Measurements from ENCODE around the gene MAPKAP1.

Gene MAPKAP1

GRCh38 chr9:125397736-125398135 is 309.3 kb downstream of the MAPKAP1 start:
- H3K27ac ChIP-seq (ENCODE audit: low read length) = no peak overlapping the region
- no peaks in the 10 kb centered on the region for H3K9me3 ChIP-seq (ENCODE audit: control insufficient read depth in 1 of 2, low read length in 2 of 2)
- H3K36me3 ChIP-seq (ENCODE audit: control insufficient read depth in 1 of 2, insufficient read depth in 2 of 2, low read length in 2 of 2) = no peaks in the 10 kb centered on the region
- no peaks in the 10 kb centered on the region for H3K4me1 ChIP-seq (ENCODE audit: control insufficient read depth in 1 of 2, insufficient read depth in 2 of 2, low read length in 2 of 2)
- H3K4me3 ChIP-seq (ENCODE audit: low read depth in 1 of 2, low read length in 2 of 2) = no peak overlapping the region
- H3K27me3 ChIP-seq (ENCODE audit: low read depth, low read length) = no peaks in the 10 kb centered on the region

- Histone ChIP-seq H3K9me3 (ENCODE audit: control insufficient read depth in 1 of 2, low read length in 2 of 2) (no peaks in the 10 kb centered on the region), H3K4me1 (ENCODE audit: control insufficient read depth in 1 of 2, insufficient read depth in 2 of 2, low read length in 2 of 2) (no peaks in the 10 kb centered on the region), H3K27ac (ENCODE audit: low read length) (no peak overlapping the region), H3K27me3 (ENCODE audit: low read depth, low read length) (no peaks in the 10 kb centered on the region), H3K36me3 (ENCODE audit: control insufficient read depth in 1 of 2, insufficient read depth in 2 of 2, low read length in 2 of 2) (no peaks in the 10 kb centered on the region), H3K4me3 (ENCODE audit: low read depth in 1 of 2, low read length in 2 of 2) (no peak overlapping the region)
Measured at GRCh38 chr9:125396799-125397198, 310.2 kb downstream of the MAPKAP1 start.

- Histone ChIP-seq H3K27ac (ENCODE audit: low read length) (no peak overlapping the region), H3K36me3 (ENCODE audit: control insufficient read depth in 1 of 2, insufficient read depth in 2 of 2, low read length in 2 of 2) (no peaks in the 10 kb centered on the region), H3K4me3 (ENCODE audit: low read depth in 1 of 2, low read length in 2 of 2) (no peak overlapping the region), H3K9me3 (ENCODE audit: control insufficient read depth in 1 of 2, low read length in 2 of 2) (no peaks in the 10 kb centered on the region), H3K27me3 (ENCODE audit: low read depth, low read length) (no peaks in the 10 kb centered on the region), H3K4me1 (ENCODE audit: control insufficient read depth in 1 of 2, insufficient read depth in 2 of 2, low read length in 2 of 2) (no peaks in the 10 kb centered on the region)
Measured at GRCh38 chr9:125393426-125393825, 313.6 kb downstream of the MAPKAP1 start.

- Histone ChIP-seq H3K9me3 (ENCODE audit: control insufficient read depth in 1 of 2, low read length in 2 of 2) (no peaks in the 10 kb centered on the region), H3K36me3 (ENCODE audit: control insufficient read depth in 1 of 2, insufficient read depth in 2 of 2, low read length in 2 of 2) (no peaks in the 10 kb centered on the region), H3K4me1 (ENCODE audit: control insufficient read depth in 1 of 2, insufficient read depth in 2 of 2, low read length in 2 of 2) (no peaks in the 10 kb centered on the region), H3K27ac (ENCODE audit: low read length) (no peak overlapping the region), H3K27me3 (ENCODE audit: low read depth, low read length) (no peaks in the 10 kb centered on the region), H3K4me3 (ENCODE audit: low read depth in 1 of 2, low read length in 2 of 2) (no peak overlapping the region)
Measured at GRCh38 chr9:125391704-125392103, 315.3 kb downstream of the MAPKAP1 start.

GRCh38 chr9:125388978-125389377 is 318.0 kb downstream of the MAPKAP1 start:
- Histone ChIP-seq H3K4me1 (ENCODE audit: control insufficient read depth in 1 of 2, insufficient read depth in 2 of 2, low read length in 2 of 2) (no peaks in the 10 kb centered on the region), H3K9me3 (ENCODE audit: control insufficient read depth in 1 of 2, low read length in 2 of 2) (no peaks in the 10 kb centered on the region), H3K27me3 (ENCODE audit: low read depth, low read length) (no peaks in the 10 kb centered on the region), H3K36me3 (ENCODE audit: control insufficient read depth in 1 of 2, insufficient read depth in 2 of 2, low read length in 2 of 2) (no peaks in the 10 kb centered on the region), H3K4me3 (ENCODE audit: low read depth in 1 of 2, low read length in 2 of 2) (no peak overlapping the region), H3K27ac (ENCODE audit: low read length) (no peak overlapping the region)

- Histone ChIP-seq H3K27ac (ENCODE audit: low read length) (no peak overlapping the region), H3K9me3 (ENCODE audit: control insufficient read depth in 1 of 2, low read length in 2 of 2) (no peaks in the 10 kb centered on the region), H3K27me3 (ENCODE audit: low read depth, low read length) (no peaks in the 10 kb centered on the region), H3K4me3 (ENCODE audit: low read depth in 1 of 2, low read length in 2 of 2) (no peak overlapping the region), H3K4me1 (ENCODE audit: control insufficient read depth in 1 of 2, insufficient read depth in 2 of 2, low read length in 2 of 2) (no peaks in the 10 kb centered on the region), H3K36me3 (ENCODE audit: control insufficient read depth in 1 of 2, insufficient read depth in 2 of 2, low read length in 2 of 2) (no peaks in the 10 kb centered on the region)
Measured at GRCh38 chr9:125387861-125388524, 319.0 kb downstream of the MAPKAP1 start.
